PC-9 (cell line): ENCODE measurements around the gene OSBPL10.

Experiments used
- EZH2 ChIP-seq: fragments of 200-600 bp; sonication (generic); IDR thresholded peaks from 2 replicates; pipeline ENCODE4 v1.8.0; 2017; ENCODE audit warnings: antibody characterized with exemption, low read depth
- TF ChIP-seq, protein P1 (sequence below): fragments of 200-600 bp; sonication (generic); conservative IDR thresholded peaks from 2 replicates; pipeline ENCODE4 v1.6.1; 2017; ENCODE audit warnings: mixed run types, antibody characterized with exemption, mild to moderate bottlenecking, moderate library complexity

- TF ChIP-seq, protein P1, sequence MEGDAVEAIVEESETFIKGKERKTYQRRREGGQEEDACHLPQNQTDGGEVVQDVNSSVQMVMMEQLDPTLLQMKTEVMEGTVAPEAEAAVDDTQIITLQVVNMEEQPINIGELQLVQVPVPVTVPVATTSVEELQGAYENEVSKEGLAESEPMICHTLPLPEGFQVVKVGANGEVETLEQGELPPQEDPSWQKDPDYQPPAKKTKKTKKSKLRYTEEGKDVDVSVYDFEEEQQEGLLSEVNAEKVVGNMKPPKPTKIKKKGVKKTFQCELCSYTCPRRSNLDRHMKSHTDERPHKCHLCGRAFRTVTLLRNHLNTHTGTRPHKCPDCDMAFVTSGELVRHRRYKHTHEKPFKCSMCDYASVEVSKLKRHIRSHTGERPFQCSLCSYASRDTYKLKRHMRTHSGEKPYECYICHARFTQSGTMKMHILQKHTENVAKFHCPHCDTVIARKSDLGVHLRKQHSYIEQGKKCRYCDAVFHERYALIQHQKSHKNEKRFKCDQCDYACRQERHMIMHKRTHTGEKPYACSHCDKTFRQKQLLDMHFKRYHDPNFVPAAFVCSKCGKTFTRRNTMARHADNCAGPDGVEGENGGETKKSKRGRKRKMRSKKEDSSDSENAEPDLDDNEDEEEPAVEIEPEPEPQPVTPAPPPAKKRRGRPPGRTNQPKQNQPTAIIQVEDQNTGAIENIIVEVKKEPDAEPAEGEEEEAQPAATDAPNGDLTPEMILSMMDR: no peak
- TF ChIP-seq EZH2: no peak
Measured at GRCh38 chr3:31962801-31963205, 18.3 kb downstream of the OSBPL10 start.
